Activated naive CD8-positive, alpha-beta T cell (primary cell): ENCODE measurements around the gene BRD8.
"Not testable (repeated sequence)": the region's sequence is repeated elsewhere in the genome, so short reads cannot be mapped to it uniquely, and the experiment has no call there.

Experiments used
- H3K27ac Mint-ChIP-seq: one replicate; pipeline ENCODE4 v1.8.0; 2021; ENCODE audit warnings: mixed read lengths
- H3K27me3 Mint-ChIP-seq: one replicate; pipeline ENCODE4 v1.8.0; 2021; ENCODE audit warnings: mixed read lengths
- H3K36me3 Mint-ChIP-seq: one replicate; pipeline ENCODE4 v1.8.0; 2021; ENCODE audit warnings: mixed read lengths
- H3K4me1 Mint-ChIP-seq: one replicate; pipeline ENCODE4 v1.8.0; 2021; ENCODE audit warnings: low read depth, mixed read lengths
- H3K4me3 Mint-ChIP-seq: one replicate; pipeline ENCODE4 v1.8.0; 2021; ENCODE audit warnings: mild to moderate bottlenecking, mixed read lengths
- H3K9me3 Mint-ChIP-seq: one replicate; pipeline ENCODE4 v1.8.0; 2021; ENCODE audit warnings: low read depth, mixed read lengths

BRD8 gene, protein sequence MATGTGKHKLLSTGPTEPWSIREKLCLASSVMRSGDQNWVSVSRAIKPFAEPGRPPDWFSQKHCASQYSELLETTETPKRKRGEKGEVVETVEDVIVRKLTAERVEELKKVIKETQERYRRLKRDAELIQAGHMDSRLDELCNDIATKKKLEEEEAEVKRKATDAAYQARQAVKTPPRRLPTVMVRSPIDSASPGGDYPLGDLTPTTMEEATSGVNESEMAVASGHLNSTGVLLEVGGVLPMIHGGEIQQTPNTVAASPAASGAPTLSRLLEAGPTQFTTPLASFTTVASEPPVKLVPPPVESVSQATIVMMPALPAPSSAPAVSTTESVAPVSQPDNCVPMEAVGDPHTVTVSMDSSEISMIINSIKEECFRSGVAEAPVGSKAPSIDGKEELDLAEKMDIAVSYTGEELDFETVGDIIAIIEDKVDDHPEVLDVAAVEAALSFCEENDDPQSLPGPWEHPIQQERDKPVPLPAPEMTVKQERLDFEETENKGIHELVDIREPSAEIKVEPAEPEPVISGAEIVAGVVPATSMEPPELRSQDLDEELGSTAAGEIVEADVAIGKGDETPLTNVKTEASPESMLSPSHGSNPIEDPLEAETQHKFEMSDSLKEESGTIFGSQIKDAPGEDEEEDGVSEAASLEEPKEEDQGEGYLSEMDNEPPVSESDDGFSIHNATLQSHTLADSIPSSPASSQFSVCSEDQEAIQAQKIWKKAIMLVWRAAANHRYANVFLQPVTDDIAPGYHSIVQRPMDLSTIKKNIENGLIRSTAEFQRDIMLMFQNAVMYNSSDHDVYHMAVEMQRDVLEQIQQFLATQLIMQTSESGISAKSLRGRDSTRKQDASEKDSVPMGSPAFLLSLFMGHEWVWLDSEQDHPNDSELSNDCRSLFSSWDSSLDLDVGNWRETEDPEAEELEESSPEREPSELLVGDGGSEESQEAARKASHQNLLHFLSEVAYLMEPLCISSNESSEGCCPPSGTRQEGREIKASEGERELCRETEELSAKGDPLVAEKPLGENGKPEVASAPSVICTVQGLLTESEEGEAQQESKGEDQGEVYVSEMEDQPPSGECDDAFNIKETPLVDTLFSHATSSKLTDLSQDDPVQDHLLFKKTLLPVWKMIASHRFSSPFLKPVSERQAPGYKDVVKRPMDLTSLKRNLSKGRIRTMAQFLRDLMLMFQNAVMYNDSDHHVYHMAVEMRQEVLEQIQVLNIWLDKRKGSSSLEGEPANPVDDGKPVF

DNA sequence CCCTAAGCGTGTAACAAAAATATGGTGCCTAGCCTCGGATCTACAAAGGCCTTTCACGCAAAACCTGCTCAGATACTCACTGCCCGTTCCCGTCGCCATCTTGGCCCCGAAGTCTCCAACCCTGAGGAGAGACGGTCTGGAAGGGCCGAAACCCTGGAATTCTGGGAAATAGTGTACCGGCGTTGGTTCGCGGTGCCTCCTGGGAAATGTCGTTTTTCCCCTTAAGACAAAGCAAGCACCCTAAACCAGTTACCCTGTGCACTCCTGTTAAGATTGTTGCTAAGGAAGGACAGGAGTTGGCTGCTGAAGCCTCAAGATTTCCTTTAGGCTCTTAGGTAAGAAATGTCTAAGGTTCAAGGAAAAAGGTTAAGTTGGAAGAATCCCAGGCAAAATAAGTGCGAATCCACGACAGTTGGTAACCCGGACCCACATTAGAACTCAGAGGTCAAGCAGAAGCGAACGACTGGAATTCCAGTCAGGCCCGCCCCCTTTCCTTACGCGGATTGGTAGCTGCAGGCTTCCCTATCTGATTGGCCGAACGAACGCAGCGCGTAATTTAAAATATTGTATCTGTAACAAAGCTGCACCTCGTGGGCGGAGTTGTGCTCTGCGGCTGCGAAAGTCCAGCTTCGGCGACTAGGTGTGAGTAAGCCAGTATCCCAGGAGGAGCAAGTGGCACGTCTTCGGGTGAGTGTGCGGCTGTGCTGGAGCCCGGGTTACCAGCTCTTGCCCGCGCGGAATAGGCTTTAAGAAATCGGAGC lies at the start of gene BRD8, which contains the start of gene KIF20A:
Gene BRD8, minus strand, starts transcription at position 115 of the 761 bp plus-strand sequence. Its CDS starts 16 bp downstream, at position 99.
Gene KIF20A, plus strand, starts transcription at position 597 of the 761 bp plus-strand sequence. CDS start 569 bp downstream, outside the sequence.
- no peaks in the 10 kb centered on the region for H3K9me3 Mint-ChIP-seq
- H3K36me3 Mint-ChIP-seq: no peaks in the 10 kb centered on the region
- no peaks in the 10 kb centered on the region for H3K27me3 Mint-ChIP-seq
- no peak within 1 kb of the TSS for H3K4me3 Mint-ChIP-seq
- peaks cover 10% of the 10 kb centered on the region for H3K4me1 Mint-ChIP-seq
- H3K27ac Mint-ChIP-seq: no peak within 1 kb of the TSS

- H3K4me1 Mint-ChIP-seq: peaks cover 3% of the 10 kb centered on the region
- peaks cover 5% of the 10 kb centered on the region for H3K36me3 Mint-ChIP-seq
- no peak overlapping the region for H3K27ac Mint-ChIP-seq
- peaks cover 6% of the 10 kb centered on the region for H3K9me3 Mint-ChIP-seq
- H3K27me3 Mint-ChIP-seq: peaks cover 10% of the 10 kb centered on the region
- no peak overlapping the region for H3K4me3 Mint-ChIP-seq
Measured at GRCh38 chr5:138226910-138227309, 48.5 kb upstream of the BRD8 start.

DNA sequence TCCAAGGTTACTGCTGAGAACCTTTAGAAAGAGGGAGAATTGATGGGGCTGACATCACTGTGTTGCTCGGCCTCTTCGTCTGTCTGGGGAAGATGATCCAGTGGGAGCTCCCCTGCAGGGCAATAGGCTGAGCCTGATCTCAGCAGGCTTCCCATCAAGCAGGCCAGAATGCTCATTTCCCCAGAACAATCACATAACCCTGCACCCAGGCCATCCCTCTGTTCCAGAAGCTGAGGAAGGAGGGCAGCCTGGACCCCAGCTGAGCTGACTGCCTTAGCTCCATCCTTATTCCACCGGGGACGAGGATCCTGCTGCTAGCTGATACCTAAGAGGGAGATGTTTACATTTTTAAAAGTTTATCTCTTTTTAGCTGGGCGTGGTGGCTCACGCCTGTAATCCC lies 46.3 kb upstream of the BRD8 start:
- Mint-ChIP-seq H3K4me3 (no peak overlapping the region), H3K9me3 (peaks cover 6% of the 10 kb centered on the region), H3K27ac (no peak overlapping the region), H3K36me3 (peaks cover 5% of the 10 kb centered on the region), H3K27me3 (peaks cover 8% of the 10 kb centered on the region), H3K4me1 (peaks cover 3% of the 10 kb centered on the region)

DNA sequence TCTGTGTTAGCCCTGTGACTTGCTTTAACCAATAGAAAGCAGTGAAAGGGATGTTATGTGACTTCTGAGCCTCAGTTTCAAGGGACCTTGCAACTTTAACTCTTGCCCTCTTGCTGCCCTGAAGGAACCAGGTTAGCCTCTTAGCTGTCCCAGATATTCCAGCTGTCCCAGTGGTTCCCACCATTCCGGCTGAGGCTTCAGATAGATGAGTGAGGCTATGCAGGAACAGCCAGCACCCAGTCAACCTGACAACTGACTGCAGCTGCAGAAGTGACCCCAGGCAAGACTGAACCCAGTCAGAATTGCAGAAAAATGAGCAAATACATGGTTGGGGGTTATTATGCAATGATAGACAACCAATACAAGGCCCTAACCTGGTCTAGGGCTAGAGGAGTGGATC lies 45.1 kb upstream of the BRD8 start:
- Mint-ChIP-seq H3K27ac (no peak overlapping the region), H3K36me3 (peaks cover 5% of the 10 kb centered on the region), H3K4me1 (peaks cover 3% of the 10 kb centered on the region), H3K9me3 (peaks cover 6% of the 10 kb centered on the region), H3K27me3 (peaks cover 8% of the 10 kb centered on the region), H3K4me3 (no peak overlapping the region)

- H3K9me3 Mint-ChIP-seq: no peaks in the 10 kb centered on the region
- no peak overlapping the region for H3K27ac Mint-ChIP-seq
- H3K27me3 Mint-ChIP-seq: peaks cover 1% of the 10 kb centered on the region
- peaks cover 16% of the 10 kb centered on the region for H3K4me1 Mint-ChIP-seq
- H3K4me3 Mint-ChIP-seq: no peak overlapping the region
- no peaks in the 10 kb centered on the region for H3K36me3 Mint-ChIP-seq
Measured at GRCh38 chr5:138216799-138217198, 38.4 kb upstream of the BRD8 start.

DNA sequence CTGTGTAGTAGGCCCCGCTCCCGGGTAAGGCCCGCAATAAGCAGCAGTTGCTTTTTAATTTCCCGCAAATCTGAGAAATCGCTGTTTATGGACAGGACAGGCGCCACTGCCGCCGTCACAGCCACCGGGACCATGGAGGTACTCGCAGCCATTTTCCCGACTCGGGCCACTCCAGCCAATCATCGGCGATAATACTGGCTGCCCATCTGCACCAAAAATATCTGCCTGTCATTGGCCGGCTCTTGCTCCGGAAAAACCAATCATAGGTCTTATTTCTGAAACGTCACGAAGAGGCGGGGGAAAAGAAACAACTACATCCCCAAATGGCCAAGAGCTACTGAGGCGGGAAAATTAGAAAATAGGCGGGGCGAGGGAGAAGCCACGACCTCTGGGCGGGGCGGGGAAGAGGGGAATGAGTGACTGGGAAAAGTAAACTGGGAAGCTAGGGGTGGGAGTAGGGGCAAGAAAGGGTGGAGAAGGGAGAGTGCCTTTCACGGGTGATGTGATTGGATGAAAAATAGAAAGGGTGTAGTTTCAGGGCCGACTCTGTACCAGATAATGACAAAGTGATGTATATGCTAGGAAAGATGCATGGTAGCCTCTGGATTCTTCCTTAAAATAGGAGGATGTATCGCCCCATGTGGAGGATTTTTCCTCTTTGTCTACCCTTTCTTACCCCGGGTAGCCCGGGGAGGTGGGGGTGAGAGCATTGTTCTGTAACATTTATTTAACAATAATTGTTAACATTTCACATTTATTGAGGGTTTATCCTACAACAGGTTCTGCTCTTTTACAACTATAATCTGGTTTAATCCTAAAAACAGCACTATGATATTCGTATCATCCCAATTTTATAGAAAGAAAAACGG lies 35.0 kb upstream of the BRD8 start, which contains the start of gene CDC23:
Gene CDC23, minus strand, starts transcription at position 163 of the 869 bp plus-strand sequence. Its CDS starts 11 bp downstream, at position 152.
- H3K27me3 Mint-ChIP-seq: no peaks in the 10 kb centered on the region
- H3K36me3 Mint-ChIP-seq: peaks cover 2% of the 10 kb centered on the region
- peaks cover 24% of the 10 kb centered on the region for H3K4me1 Mint-ChIP-seq
- H3K4me3 Mint-ChIP-seq: peak within 1 kb of the TSS; percentile 99
- H3K9me3 Mint-ChIP-seq: no peaks in the 10 kb centered on the region
- H3K27ac Mint-ChIP-seq: peak within 1 kb of the TSS; percentile 98

- Mint-ChIP-seq H3K27ac (peak overlapping the region; percentile 98), H3K4me3 (peak overlapping the region; percentile 99), H3K27me3 (no peaks in the 10 kb centered on the region), H3K9me3 (no peaks in the 10 kb centered on the region), H3K4me1 (peaks cover 26% of the 10 kb centered on the region), H3K36me3 (peaks cover 2% of the 10 kb centered on the region)
Measured at GRCh38 chr5:138212828-138213160, 34.4 kb upstream of the BRD8 start.

- peaks cover 2% of the 10 kb centered on the region for H3K36me3 Mint-ChIP-seq
- peak overlapping the region; percentile 75 for H3K4me3 Mint-ChIP-seq
- H3K27ac Mint-ChIP-seq: no peak overlapping the region
- H3K27me3 Mint-ChIP-seq: no peaks in the 10 kb centered on the region
- peaks cover 28% of the 10 kb centered on the region for H3K4me1 Mint-ChIP-seq
- no peaks in the 10 kb centered on the region for H3K9me3 Mint-ChIP-seq
Measured at GRCh38 chr5:138210985-138211384, 32.6 kb upstream of the BRD8 start.

- H3K36me3 Mint-ChIP-seq, H3K4me3 Mint-ChIP-seq, H3K27ac Mint-ChIP-seq, H3K9me3 Mint-ChIP-seq, H3K27me3 Mint-ChIP-seq, H3K4me1 Mint-ChIP-seq: not testable (repeated sequence)
Measured at GRCh38 chr5:138193859-138194258, 15.4 kb upstream of the BRD8 start.

DNA sequence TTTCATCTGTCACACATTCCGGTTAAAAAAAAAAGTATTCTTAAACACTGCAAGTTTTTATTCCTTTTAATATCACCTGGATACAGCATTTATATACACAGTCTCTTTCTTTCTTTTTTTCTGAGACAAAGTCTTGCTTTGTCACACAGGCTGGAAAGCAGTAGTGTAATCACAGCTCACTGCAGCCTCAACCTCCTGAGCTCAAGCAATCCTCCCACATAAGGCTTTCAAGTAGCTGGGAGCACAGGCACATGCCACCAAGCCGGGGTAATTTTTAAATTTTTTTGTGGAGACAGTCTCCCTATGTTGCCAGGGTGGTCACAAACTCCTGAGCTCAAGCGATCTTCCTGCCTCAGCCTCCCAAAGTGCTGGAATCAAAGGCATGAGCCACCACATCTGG lies 14.4 kb upstream of the BRD8 start:
- H3K27ac Mint-ChIP-seq: no peak overlapping the region
- peaks cover 4% of the 10 kb centered on the region for H3K36me3 Mint-ChIP-seq
- no peaks in the 10 kb centered on the region for H3K27me3 Mint-ChIP-seq
- no peaks in the 10 kb centered on the region for H3K9me3 Mint-ChIP-seq
- H3K4me3 Mint-ChIP-seq: no peak overlapping the region
- no peaks in the 10 kb centered on the region for H3K4me1 Mint-ChIP-seq

DNA sequence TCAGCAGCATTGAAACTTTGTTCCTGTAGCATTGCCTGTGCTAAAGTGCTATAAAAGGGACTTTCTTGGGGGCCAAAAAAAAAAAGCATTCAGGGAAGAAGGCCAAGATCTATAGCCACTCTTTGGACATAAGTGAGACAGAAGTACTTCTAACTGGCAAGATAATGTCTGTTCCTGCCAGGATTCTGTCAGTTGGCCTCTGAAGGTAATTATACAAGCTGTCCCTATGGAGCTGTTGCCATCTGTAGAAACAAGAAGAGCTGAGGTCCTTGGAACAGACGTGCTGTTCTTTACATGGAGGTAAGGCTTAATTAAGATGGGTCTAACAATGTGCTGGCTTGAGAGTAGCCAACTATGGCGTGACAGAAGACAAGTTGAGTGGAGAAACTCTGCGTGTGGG lies 10.2 kb upstream of the BRD8 start:
- H3K9me3 Mint-ChIP-seq: no peaks in the 10 kb centered on the region
- peaks cover 2% of the 10 kb centered on the region for H3K36me3 Mint-ChIP-seq
- H3K4me1 Mint-ChIP-seq: no peaks in the 10 kb centered on the region
- H3K27ac Mint-ChIP-seq: no peak overlapping the region
- H3K4me3 Mint-ChIP-seq: no peak overlapping the region
- no peaks in the 10 kb centered on the region for H3K27me3 Mint-ChIP-seq

GRCh38 chr5:138186002-138186447 lies 7.6 kb upstream of the BRD8 start:
- H3K36me3 Mint-ChIP-seq: peaks cover 2% of the 10 kb centered on the region
- H3K27me3 Mint-ChIP-seq: no peaks in the 10 kb centered on the region
- no peak overlapping the region for H3K4me3 Mint-ChIP-seq
- no peaks in the 10 kb centered on the region for H3K4me1 Mint-ChIP-seq
- no peaks in the 10 kb centered on the region for H3K9me3 Mint-ChIP-seq
- H3K27ac Mint-ChIP-seq: no peak overlapping the region

DNA sequence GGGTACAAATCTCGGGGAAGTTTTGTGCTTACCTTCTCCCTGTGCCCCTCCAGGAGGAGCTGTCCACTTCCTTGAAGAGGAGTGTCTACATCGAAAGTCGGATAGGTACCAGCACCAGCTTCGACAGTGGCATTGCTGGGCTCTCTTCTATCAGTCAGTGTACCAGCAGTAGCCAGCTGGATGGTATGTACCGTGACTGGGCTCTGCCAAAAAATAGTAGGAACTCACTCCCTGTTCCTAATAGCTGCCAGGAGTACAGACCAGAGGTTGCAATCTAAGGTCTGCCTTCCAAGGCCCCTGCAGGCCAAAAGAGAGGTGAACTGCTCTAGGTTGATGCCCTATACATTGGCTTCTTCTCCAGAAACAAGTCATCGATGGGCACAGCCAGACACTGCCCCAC lies 4.4 kb upstream of the BRD8 start:
- no peak overlapping the region for H3K4me3 Mint-ChIP-seq
- no peaks in the 10 kb centered on the region for H3K27me3 Mint-ChIP-seq
- peaks cover 3% of the 10 kb centered on the region for H3K4me1 Mint-ChIP-seq
- H3K36me3 Mint-ChIP-seq: no peaks in the 10 kb centered on the region
- no peak overlapping the region for H3K27ac Mint-ChIP-seq
- H3K9me3 Mint-ChIP-seq: no peaks in the 10 kb centered on the region
